Measurements from ENCODE around the gene EXOC7. TPM values are rescaled to one million over a fixed set of nuclear protein-coding genes. Genes with fewer than 3 reads are reported as not detected.
A peak's percentile ranks its signal among the peaks of the same experiment; 100 is the strongest.

The EXOC7 gene
- total and polyA plus RNA-seq, 10 donors: 26.2 to 128 (median 90.8) TPM

GRCh38 chr17:76038050-76038449 lies 65.5 kb downstream of the EXOC7 start:
- WGBS, 5 donors: 73 to 93% (median 88%) methylated on average over 3 of the region's 3 CpGs
- Histone ChIP-seq H3K4me1 (no peaks in the 10 kb centered on the region), H3K4me3 (no peak overlapping the region), H3K27ac (no peak overlapping the region), H3K27me3 (replicated peaks in 1 of 7) (no peaks in the 10 kb centered on the region), H3K36me3 (peaks cover 0 to 67% (median 53%) of the 10 kb centered on the region in 6 donors), H3K9me3 (no peaks in the 10 kb centered on the region)
- no peak for DNase-seq
- TF ChIP-seq POLR2A (IDR thresholded peaks at IDR 0.05) (no peak), POLR2AphosphoS5 (IDR thresholded peaks at IDR 0.05) (no peak), CTCF (IDR thresholded peaks at IDR 0.05 in 8 of 11, conservative IDR thresholded peaks at IDR 0.05 in 3 of 11) (no peak)
- intact Hi-C loops (cut with DNase I; ENCODE audit: low total_unique reads): no loop called here

DNA sequence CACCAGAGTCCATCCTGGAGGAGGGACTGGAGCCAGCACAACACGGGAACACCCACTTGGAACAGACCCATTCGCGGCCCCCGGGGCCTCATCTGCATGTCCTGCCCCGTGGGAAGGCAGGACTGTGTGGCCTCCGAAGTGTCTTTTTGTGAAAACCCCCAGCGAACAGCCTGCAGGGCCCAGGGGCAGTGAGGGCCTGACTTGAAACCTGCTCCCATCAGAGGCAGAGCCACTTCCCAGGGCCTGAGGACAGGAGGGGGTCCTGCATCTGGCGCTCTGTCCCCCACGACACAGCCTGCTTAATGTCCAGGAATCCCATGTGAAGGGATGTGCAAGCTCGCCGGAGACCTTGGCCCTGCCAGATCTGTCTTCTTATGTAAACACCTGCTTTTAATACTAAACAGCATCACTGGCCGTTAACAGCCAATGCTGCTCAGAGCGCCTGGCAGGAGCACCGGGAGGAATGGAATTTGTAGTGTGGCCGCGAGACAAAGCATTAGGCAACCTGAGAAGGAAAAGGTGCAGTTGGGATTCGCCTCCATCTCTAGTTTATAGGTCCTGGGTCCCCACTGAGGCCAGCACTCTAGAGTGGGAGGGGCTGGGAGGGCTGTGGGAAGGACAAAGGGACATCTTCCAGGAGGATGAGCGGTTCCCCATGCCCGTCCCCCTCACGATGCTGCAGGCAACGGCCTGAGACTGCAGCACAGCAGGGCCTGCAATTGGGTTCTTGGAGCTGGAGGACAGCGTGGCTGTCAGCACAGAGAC lies 66.9 kb downstream of the EXOC7 start:
- Histone ChIP-seq H3K4me3 (no peak overlapping the region), H3K9me3 (no peaks in the 10 kb centered on the region), H3K27ac (no peak overlapping the region), H3K4me1 (no peaks in the 10 kb centered on the region), H3K36me3 (peaks cover 0 to 54% (median 40%) of the 10 kb centered on the region in 6 donors), H3K27me3 (replicated peaks in 1 of 7) (peaks cover 0 to 13% (median 0%) of the 10 kb centered on the region in 7 donors)
- intact Hi-C loops (cut with DNase I; ENCODE audit: low total_unique reads): no loop called here
- WGBS, 5 donors: 80 to 89% (median 86%) methylated on average over 21 to 22 of the region's 22 CpGs
- peak in 2 of 3 donors; percentile 20 to 31 for TF ChIP-seq POLR2AphosphoS5 (IDR thresholded peaks at IDR 0.05)
- TF ChIP-seq POLR2A (IDR thresholded peaks at IDR 0.05): no peak
- no peak for TF ChIP-seq CTCF (IDR thresholded peaks at IDR 0.05 in 8 of 11, conservative IDR thresholded peaks at IDR 0.05 in 3 of 11)
- DNase-seq: no peak

- DNase-seq: no peak
- 88 to 95% (median 93%) methylated on average over 13 of the region's 13 CpGs for WGBS, 5 donors
- H3K36me3 ChIP-seq: peaks cover 0 to 34% (median 20%) of the 10 kb centered on the region in 6 donors
- no peak overlapping the region for H3K27ac ChIP-seq
- peaks cover 0 to 13% (median 0%) of the 10 kb centered on the region in 7 donors for H3K27me3 ChIP-seq (replicated peaks in 1 of 7)
- TF ChIP-seq CTCF (IDR thresholded peaks at IDR 0.05 in 8 of 11, conservative IDR thresholded peaks at IDR 0.05 in 3 of 11) (no peak), POLR2AphosphoS5 (IDR thresholded peaks at IDR 0.05) (no peak), POLR2A (IDR thresholded peaks at IDR 0.05) (no peak)
- intact Hi-C loops (cut with DNase I; ENCODE audit: low total_unique reads): no loop called here
- H3K9me3 ChIP-seq: no peaks in the 10 kb centered on the region
- H3K4me1 ChIP-seq: peaks cover 5 to 10% (median 7%) of the 10 kb centered on the region in 6 donors
- H3K4me3 ChIP-seq: no peak overlapping the region
Measured at GRCh38 chr17:76034428-76035350, 68.9 kb downstream of the EXOC7 start.
